OCI-LY7 (cell line): ENCODE data around the gene TRAF1. TPM values are rescaled to one million over a fixed set of nuclear protein-coding genes. Genes with fewer than 3 reads are reported as not detected.

Experiments
- BruUV-seq: library from RNA; stranded (reverse); fragments of 400-500 nt; replicated peaks from 2 replicates; lab custom pipeline; 2021; lab: Mats Ljungman, UMichigan
- CTCF ChIA-PET: fragments of 300-600 bp; sonication (Branson Sonifier 250); formaldehyde crosslinking; loops from one replicate; lab custom pipeline; 2022; ENCODE audit warnings: antibody characterized with exemption; ENCODE audit not compliant: unreplicated experiment; lab: Charles Lee
- POLR2A ChIA-PET: fragments of 300-600 bp; sonication (Branson Sonifier 250); formaldehyde crosslinking; loops from one replicate; lab custom pipeline; 2022; ENCODE audit warnings: antibody characterized with exemption; lab: Charles Lee
- DNase-seq: peaks from one replicate; pipeline ENCODE4 v3.0.0-alpha.2; 2015; ENCODE audit warnings: low spot score
- H2AFZ ChIP-seq: fragments of 200-600 bp; sonication (generic), shearing (Covaris generic); 2 replicates; pipeline ENCODE4 v1.6.1; 2014; ENCODE audit warnings: mild to moderate bottlenecking, antibody characterized with exemption, low read length, moderate library complexity
- H3K27ac ChIP-seq: fragments of 200-600 bp; sonication (generic); 2 replicates; pipeline ENCODE4 v1.5.1; 2014; ENCODE audit warnings: mixed run types, low read depth, mild to moderate bottlenecking, moderate library complexity, low read length, inconsistent platforms; ENCODE audit not compliant: poor library complexity, severe bottlenecking
- H3K36me3 ChIP-seq: fragments of 200-600 bp; sonication (generic); 2 replicates; pipeline ENCODE4 v1.6.1; 2014; ENCODE audit warnings: mild to moderate bottlenecking, antibody characterized with exemption, low read length, moderate library complexity, mixed read lengths; ENCODE audit not compliant: insufficient read depth
- H3K4me1 ChIP-seq: fragments of 200-600 bp; sonication (generic); 2 replicates; pipeline ENCODE4 v1.5.1; 2014; ENCODE audit warnings: mild to moderate bottlenecking, low read length; ENCODE audit not compliant: insufficient read depth, poor library complexity, severe bottlenecking
- H3K4me2 ChIP-seq: fragments of 200-600 bp; sonication (generic); 2 replicates; pipeline ENCODE4 v1.6.1; 2014; ENCODE audit warnings: mild to moderate bottlenecking, low read length
- H3K4me3 ChIP-seq: fragments of 200-600 bp; sonication (generic); 2 replicates; pipeline ENCODE4 v1.5.1; 2014; ENCODE audit warnings: mild to moderate bottlenecking, low read depth, low read length; ENCODE audit not compliant: poor library complexity, severe bottlenecking
- H3K79me2 ChIP-seq: fragments of 200-600 bp; sonication (generic); 2 replicates; pipeline ENCODE4 v1.6.1; 2016; ENCODE audit warnings: low read depth, mild to moderate bottlenecking, low read length, moderate library complexity, mixed read lengths; ENCODE audit not compliant: insufficient read depth
- H3K9me2 ChIP-seq: fragments of 200-600 bp; sonication (generic); 2 replicates; pipeline ENCODE4 v1.6.1; 2016; ENCODE audit warnings: mild to moderate bottlenecking, low read length, mixed read lengths; ENCODE audit not compliant: insufficient read depth
- H3K9me3 ChIP-seq: fragments of 200-600 bp; sonication (generic); 2 replicates; pipeline ENCODE4 v1.6.1; 2014; ENCODE audit warnings: mild to moderate bottlenecking, mixed run types, low read length, mixed read lengths
- H4K20me1 ChIP-seq: fragments of 200-600 bp; sonication (generic); 2 replicates; pipeline ENCODE4 v1.6.1; 2014; ENCODE audit warnings: mild to moderate bottlenecking, antibody characterized with exemption, low read length, moderate library complexity, mixed read lengths; ENCODE audit not compliant: insufficient read depth
- CTCF ChIP-seq: fragments of 200-600 bp; sonication (generic); conservative IDR thresholded peaks from 2 replicates; pipeline ENCODE4 v1.5.1; 2014; ENCODE audit warnings: mild to moderate bottlenecking, antibody characterized with exemption, low read length, moderate library complexity, mixed read lengths
- EZH2phosphoT487 ChIP-seq: fragments of 200-600 bp; sonication (generic); IDR thresholded peaks from 2 replicates; pipeline ENCODE4 v1.6.1; 2018; ENCODE audit warnings: low read depth, borderline replicate concordance, mild to moderate bottlenecking, mixed run types, antibody characterized with exemption, low read length, moderate library complexity, mixed read lengths
- intact Hi-C: fragments of 100-400 bp; cut with micrococcal nuclease; formaldehyde crosslinking; loops from one replicate; pipeline ENCODE4 v1.10.0; 2022; ENCODE audit not compliant: unreplicated experiment
- total RNA-seq, 2 experiments: library from RNA; depleted of rRNA in 1 of 2; stranded (reverse); fragments of >200 nt in 1 of 2; shearing (Covaris generic) in 1 of 2; gene quantifications; 2 replicates each; pipeline ENCODE4 v1.2.3, GENCODE V29; 2014 to 2022

Gene TRAF1
- total RNA-seq, 2 experiments from 2014 or later: 24.2 to 50.5 TPM

- Histone ChIP-seq H3K4me2 (peak overlapping the region; percentile 70), H3K79me2 (no peaks in the 10 kb centered on the region), H3K36me3 (peaks cover 91% of the 10 kb centered on the region), H3K4me3 (peak overlapping the region; percentile 42), H4K20me1 (no peaks in the 10 kb centered on the region), H3K9me3 (no peaks in the 10 kb centered on the region), H2AFZ (no peak overlapping the region), H3K9me2 (no peaks in the 10 kb centered on the region), H3K27ac (no peak overlapping the region), H3K4me1 (peaks cover 22% of the 10 kb centered on the region)
- ChIA-PET CTCF (interaction anchor here (1.1 kb wide), 2 partner anchors 13 to 15 kb away, joined by 3 to 4 read pairs; no protein-coding TSS in a partner anchor), POLR2A (interaction anchor here (0.5 to 1.2 kb wide), 8 partner anchors 9 to 251 kb away, joined by 3 to 6 read pairs (median 3); partner anchors contain the start of gene FBXW2)
- no peak for TF ChIP-seq CTCF
- no peak for TF ChIP-seq EZH2phosphoT487
- no peak for DNase-seq
- BruUV-seq: no TSS peak
- intact Hi-C loops: loop anchor here (1.0 kb wide), 1 partner anchor 25 kb away; no protein-coding TSS in a partner anchor
Measured at GRCh38 chr9:120867676-120868338, 58.8 kb downstream of the TRAF1 start.

GRCh38 chr9:120866651-120867050 is 59.9 kb downstream of the TRAF1 start:
- CTCF ChIA-PET: no interaction called here
- DNase-seq: no peak
- TF ChIP-seq CTCF (no peak), EZH2phosphoT487 (no peak)

GRCh38 chr9:120865809-120866208 is 60.8 kb downstream of the TRAF1 start:
- no peak overlapping the region for H3K27ac ChIP-seq
- H3K36me3 ChIP-seq: peaks cover 91% of the 10 kb centered on the region
- H3K4me3 ChIP-seq: no peak overlapping the region
- no peak overlapping the region for H3K4me2 ChIP-seq
- peaks cover 21% of the 10 kb centered on the region for H3K4me1 ChIP-seq
- intact Hi-C loops: no loop called here
- BruUV-seq: no TSS peak
- ChIA-PET CTCF (interaction anchor here (0.6 kb wide), 1 partner anchor 65 kb away, joined by 3 read pairs; no protein-coding TSS in a partner anchor), POLR2A (interaction anchor here (0.7 kb wide), 1 partner anchor 74 kb away, joined by 3 read pairs; no protein-coding TSS in a partner anchor)
- H2AFZ ChIP-seq: no peak overlapping the region
- DNase-seq: no peak
- H3K9me2 ChIP-seq: no peaks in the 10 kb centered on the region
- no peaks in the 10 kb centered on the region for H3K79me2 ChIP-seq
- no peaks in the 10 kb centered on the region for H4K20me1 ChIP-seq
- no peaks in the 10 kb centered on the region for H3K9me3 ChIP-seq
- no peak for TF ChIP-seq CTCF
- no peak for TF ChIP-seq EZH2phosphoT487

More at GRCh38 chr9:120866651-120867050, 59.9 kb downstream of the TRAF1 start:
- Histone ChIP-seq H3K9me3 (no peaks in the 10 kb centered on the region), H3K4me2 (no peak overlapping the region), H2AFZ (no peak overlapping the region), H3K36me3 (peaks cover 91% of the 10 kb centered on the region), H3K27ac (no peak overlapping the region), H4K20me1 (no peaks in the 10 kb centered on the region), H3K4me3 (no peak overlapping the region), H3K4me1 (peaks cover 21% of the 10 kb centered on the region), H3K9me2 (no peaks in the 10 kb centered on the region), H3K79me2 (no peaks in the 10 kb centered on the region)
- POLR2A ChIA-PET: interaction anchor here (0.6 to 0.7 kb wide), 3 partner anchors 27 to 1073 kb away, joined by 3 read pairs; no protein-coding TSS in a partner anchor
- intact Hi-C loops: no loop called here
- BruUV-seq: no TSS peak
